Prostate gland (tissue), 2 donors: ENCODE results near the gene FUCA1.

Experiments used
- POLR2A ChIP-seq: fragments of 450-650 bp; IDR thresholded peaks from one replicate; pipeline ENCODE4 v1.6.1; 2016; ENCODE audit warnings: antibody characterized with exemption, mild to moderate bottlenecking
- POLR2AphosphoS5 ChIP-seq: sonication (generic); formaldehyde crosslinking; IDR thresholded peaks from one replicate; pipeline ENCODE4 v1.6.1; 2017; ENCODE audit warnings: antibody characterized with exemption
- TF ChIP-seq, protein P1 (sequence below), 4 experiments: fragments of 200-600 bp in 2 of 4; fragments of 450-650 bp in 2 of 4; sonication (generic) in 2 of 4; IDR thresholded peaks; 1 replicate in 3 of 4; 2 replicates in 1 of 4; pipeline ENCODE4 v1.5.1; 2016 to 2019; ENCODE audit warnings: antibody characterized with exemption in 4 of 4, mild to moderate bottlenecking in 2 of 4, moderate library complexity in 2 of 4

DNA sequence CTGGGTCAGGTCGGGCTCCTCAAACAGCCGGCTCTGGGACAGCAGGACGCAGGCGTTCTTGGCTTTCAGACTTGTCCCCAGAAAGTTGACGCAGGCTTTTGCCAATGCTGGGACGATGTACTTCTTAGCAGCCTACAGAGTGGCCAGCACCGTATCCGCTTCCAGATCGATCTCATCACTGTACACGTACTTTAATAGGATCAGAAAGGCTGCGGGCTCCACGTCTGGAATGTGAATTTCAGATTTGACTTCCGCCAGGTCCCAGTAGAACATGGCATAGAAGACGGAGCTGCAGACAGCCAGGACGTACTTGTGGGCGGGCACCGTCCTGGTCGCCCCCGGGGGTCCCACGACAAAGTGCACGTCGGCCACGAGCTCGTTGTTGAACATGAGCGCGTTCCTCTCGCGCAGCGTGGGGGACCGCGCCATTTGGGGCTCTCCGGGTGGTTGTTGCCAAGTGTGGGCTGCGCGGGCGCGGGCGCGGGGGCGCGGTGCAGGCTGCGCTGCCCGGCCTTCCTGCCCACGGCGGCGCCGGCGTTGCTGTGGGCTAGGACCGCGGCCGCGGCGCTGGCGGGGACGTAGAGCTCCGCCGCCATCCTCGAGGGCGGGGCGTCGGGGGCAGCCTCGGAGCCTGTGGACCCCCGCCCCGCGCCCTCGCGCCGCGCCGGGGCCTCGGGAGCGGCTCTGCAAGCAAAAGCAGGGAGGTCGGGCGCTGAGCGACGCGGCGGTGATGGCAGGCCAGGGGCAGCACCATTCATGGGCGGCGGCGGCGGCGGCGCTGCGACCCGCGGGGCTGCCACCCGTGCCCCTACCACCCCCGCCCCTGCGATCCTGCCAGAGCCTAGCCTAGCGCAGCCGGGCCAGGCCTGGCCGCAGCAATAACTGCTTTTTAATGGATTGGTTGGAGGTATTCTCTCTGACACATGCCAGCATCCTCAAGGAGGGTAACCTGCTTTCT is 34.5 kb upstream of the FUCA1 start:
- TF ChIP-seq, protein P1, sequence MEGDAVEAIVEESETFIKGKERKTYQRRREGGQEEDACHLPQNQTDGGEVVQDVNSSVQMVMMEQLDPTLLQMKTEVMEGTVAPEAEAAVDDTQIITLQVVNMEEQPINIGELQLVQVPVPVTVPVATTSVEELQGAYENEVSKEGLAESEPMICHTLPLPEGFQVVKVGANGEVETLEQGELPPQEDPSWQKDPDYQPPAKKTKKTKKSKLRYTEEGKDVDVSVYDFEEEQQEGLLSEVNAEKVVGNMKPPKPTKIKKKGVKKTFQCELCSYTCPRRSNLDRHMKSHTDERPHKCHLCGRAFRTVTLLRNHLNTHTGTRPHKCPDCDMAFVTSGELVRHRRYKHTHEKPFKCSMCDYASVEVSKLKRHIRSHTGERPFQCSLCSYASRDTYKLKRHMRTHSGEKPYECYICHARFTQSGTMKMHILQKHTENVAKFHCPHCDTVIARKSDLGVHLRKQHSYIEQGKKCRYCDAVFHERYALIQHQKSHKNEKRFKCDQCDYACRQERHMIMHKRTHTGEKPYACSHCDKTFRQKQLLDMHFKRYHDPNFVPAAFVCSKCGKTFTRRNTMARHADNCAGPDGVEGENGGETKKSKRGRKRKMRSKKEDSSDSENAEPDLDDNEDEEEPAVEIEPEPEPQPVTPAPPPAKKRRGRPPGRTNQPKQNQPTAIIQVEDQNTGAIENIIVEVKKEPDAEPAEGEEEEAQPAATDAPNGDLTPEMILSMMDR (IDR thresholded peaks at IDR 0.05) = no peak
- no peak for TF ChIP-seq POLR2A
- TF ChIP-seq POLR2AphosphoS5 = no peak
